ENCODE data around the gene CFAP299.
"Not testable (repeated sequence)": the region's sequence is repeated elsewhere in the genome, so short reads cannot be mapped to it uniquely, and the experiment has no call there.

The CFAP299 gene

GRCh38 chr4:80333121-80333520 is 2.4 kb upstream of the CFAP299 start:
- FAIRE-seq: no peak

GRCh38 chr4:80334568-80334967 is 962 bp upstream of the CFAP299 start:
- no peak for FAIRE-seq

GRCh38 chr4:80335226-80335553 is 340 bp upstream of the CFAP299 start:
- no peak for FAIRE-seq

GRCh38 chr4:80336582-80336981 is 1.1 kb downstream of the CFAP299 start:
- no peak for FAIRE-seq

GRCh38 chr4:80340036-80340435 is 4.5 kb downstream of the CFAP299 start:
- no peak for FAIRE-seq

GRCh38 chr4:80342684-80343083 is 7.2 kb downstream of the CFAP299 start:
- not testable (repeated sequence) for FAIRE-seq

- FAIRE-seq: no peak
Observed at GRCh38 chr4:80343887-80344286, 8.4 kb downstream of the CFAP299 start.

- FAIRE-seq: no peak
Observed at GRCh38 chr4:80360084-80360483, 24.6 kb downstream of the CFAP299 start.

- no peak for FAIRE-seq
Observed at GRCh38 chr4:80360900-80361299, 25.4 kb downstream of the CFAP299 start.

- FAIRE-seq: peak; percentile 55
Observed at GRCh38 chr4:80361329-80361900, 25.9 kb downstream of the CFAP299 start.

- no peak for FAIRE-seq
Observed at GRCh38 chr4:80362578-80363181, 27.1 kb downstream of the CFAP299 start.

GRCh38 chr4:80365928-80366327 is 30.4 kb downstream of the CFAP299 start:
- no peak for FAIRE-seq

GRCh38 chr4:80367737-80368136 is 32.2 kb downstream of the CFAP299 start:
- no peak for FAIRE-seq

GRCh38 chr4:80370635-80371034 is 35.1 kb downstream of the CFAP299 start:
- FAIRE-seq: no peak

GRCh38 chr4:80371046-80371445 is 35.5 kb downstream of the CFAP299 start:
- FAIRE-seq: no peak

- FAIRE-seq: no peak
Observed at GRCh38 chr4:80374180-80374579, 38.6 kb downstream of the CFAP299 start.

GRCh38 chr4:80382090-80382832 is 46.7 kb downstream of the CFAP299 start:
- FAIRE-seq: no peak

GRCh38 chr4:80385397-80386280 is 50.1 kb downstream of the CFAP299 start:
- FAIRE-seq: no peak

GRCh38 chr4:80386281-80386886 is 50.9 kb downstream of the CFAP299 start:
- FAIRE-seq: no peak

- FAIRE-seq: no peak
Observed at GRCh38 chr4:80387390-80388283, 52.1 kb downstream of the CFAP299 start.

- FAIRE-seq: no peak
Observed at GRCh38 chr4:80388284-80388607, 52.7 kb downstream of the CFAP299 start.

GRCh38 chr4:80390178-80390577 is 54.6 kb downstream of the CFAP299 start:
- FAIRE-seq: no peak
